Erythroblast (primary cell): ENCODE data around the gene CNPY3.

Experiments
- GATA1 ChIP-seq: IDR thresholded peaks from 2 replicates; pipeline ENCODE4 v1.6.1; 2011; ENCODE audit warnings: low read depth, mild to moderate bottlenecking, control low read depth, low read length, moderate library complexity
- POLR2A ChIP-seq: IDR thresholded peaks from 2 replicates; pipeline ENCODE4 v1.6.1; 2011; ENCODE audit warnings: mild to moderate bottlenecking, low read length

- TF ChIP-seq POLR2A (no peak), GATA1 (no peak)
Measured at GRCh38 chr6:42932412-42932811, 3.1 kb downstream of the CNPY3 start.
